OCI-LY1 (cell line): Measurements from ENCODE around the gene ABCB4.

Source experiments
- H2AFZ ChIP-seq: fragments of 200-600 bp; sonication (generic), shearing (Covaris generic); 2 replicates; pipeline ENCODE4 v1.6.0; 2014; ENCODE audit warnings: antibody characterized with exemption, mild to moderate bottlenecking, low read length
- H3F3A ChIP-seq: fragments of 200-600 bp; sonication (generic), shearing (Covaris generic); 2 replicates; pipeline ENCODE4 v1.6.0; 2014; ENCODE audit warnings: mild to moderate bottlenecking, antibody characterized with exemption, low read length, moderate library complexity; ENCODE audit not compliant: insufficient read depth
- H3K27ac ChIP-seq: fragments of 200-600 bp; sonication (generic); 2 replicates; pipeline ENCODE4 v1.5.1; 2014; ENCODE audit warnings: low read length, mixed run types, mild to moderate bottlenecking, low read depth; ENCODE audit not compliant: poor library complexity, severe bottlenecking
- H3K27me3 ChIP-seq: fragments of 200-600 bp; sonication (generic); 2 replicates; pipeline ENCODE4 v1.6.0; 2014; ENCODE audit warnings: antibody characterized with exemption, mild to moderate bottlenecking, low read length, moderate library complexity; ENCODE audit not compliant: insufficient read depth
- H3K36me3 ChIP-seq: fragments of 200-600 bp; sonication (generic); 2 replicates; pipeline ENCODE4 v1.6.1; 2014; ENCODE audit warnings: mild to moderate bottlenecking, antibody characterized with exemption, low read length, moderate library complexity, mixed read lengths; ENCODE audit not compliant: insufficient read depth
- H3K4me1 ChIP-seq: fragments of 200-600 bp; sonication (generic); 2 replicates; pipeline ENCODE4 v1.5.1; 2014; ENCODE audit warnings: mild to moderate bottlenecking, low read length, moderate library complexity; ENCODE audit not compliant: insufficient read depth, severe bottlenecking
- H3K4me2 ChIP-seq: fragments of 200-600 bp; sonication (generic), shearing (Covaris generic); 2 replicates; pipeline ENCODE4 v1.6.1; 2014; ENCODE audit warnings: low read length
- H3K4me3 ChIP-seq: fragments of 200-600 bp; sonication (generic); 2 replicates; pipeline ENCODE4 v1.5.1; 2014; ENCODE audit warnings: low read length, low read depth, mild to moderate bottlenecking, mixed read lengths; ENCODE audit not compliant: poor library complexity, severe bottlenecking
- H3K79me2 ChIP-seq: fragments of 200-600 bp; shearing (Covaris generic); 2 replicates; pipeline ENCODE4 v1.6.1; 2016; ENCODE audit warnings: mixed run types, low read length, mixed read lengths; ENCODE audit not compliant: insufficient read depth
- H3K9ac ChIP-seq: fragments of 200-600 bp; sonication (generic), shearing (Covaris generic); 2 replicates; pipeline ENCODE4 v1.6.1; 2014; ENCODE audit warnings: mild to moderate bottlenecking, low read length, mixed read lengths
- H3K9me2 ChIP-seq: fragments of 200-600 bp; sonication (generic), shearing (Covaris generic); 2 replicates; pipeline ENCODE4 v1.6.1; 2014; ENCODE audit warnings: low read depth, mild to moderate bottlenecking, low read length, mixed read lengths
- H3K9me3 ChIP-seq: fragments of 200-600 bp; shearing (Covaris generic); 2 replicates; pipeline ENCODE4 v1.6.1; 2014; ENCODE audit warnings: low read length, mixed read lengths
- H4K20me1 ChIP-seq: fragments of 200-600 bp; sonication (generic), shearing (Covaris generic); 2 replicates; pipeline ENCODE4 v1.6.0; 2016; ENCODE audit warnings: mild to moderate bottlenecking, low read length; ENCODE audit not compliant: insufficient read depth
- CTCF ChIP-seq: fragments of 200-600 bp; sonication (generic), shearing (Covaris generic); IDR thresholded peaks from 2 replicates; pipeline ENCODE4 v1.5.1; 2017; ENCODE audit warnings: mild to moderate bottlenecking, antibody characterized with exemption, low read length, moderate library complexity, mixed read lengths
- EZH2 ChIP-seq: fragments of 200-600 bp; sonication (generic), shearing (Covaris generic); IDR thresholded peaks from 2 replicates; pipeline ENCODE4 v1.8.0; 2017; ENCODE audit warnings: borderline replicate concordance, mixed run types, mild to moderate bottlenecking, antibody characterized with exemption, low read length, moderate library complexity, mixed read lengths

Gene ABCB4

GRCh38 chr7:87398446-87398845, 77.0 kb downstream of the ABCB4 start:
- no peak for TF ChIP-seq CTCF
- no peak for TF ChIP-seq EZH2
- Histone ChIP-seq H4K20me1 (no peaks in the 10 kb centered on the region), H3K27ac (no peak overlapping the region), H3K36me3 (peaks cover 60% of the 10 kb centered on the region), H3K27me3 (no peaks in the 10 kb centered on the region), H3F3A (no peaks in the 10 kb centered on the region), H3K9me2 (no peaks in the 10 kb centered on the region), H2AFZ (no peak overlapping the region), H3K4me2 (no peak overlapping the region), H3K79me2 (no peaks in the 10 kb centered on the region), H3K9me3 (no peaks in the 10 kb centered on the region), H3K4me3 (no peak overlapping the region), H3K9ac (no peak overlapping the region), H3K4me1 (no peaks in the 10 kb centered on the region)

- Histone ChIP-seq H2AFZ (no peak overlapping the region), H3K27ac (no peak overlapping the region), H3K4me3 (no peak overlapping the region), H3K79me2 (no peaks in the 10 kb centered on the region), H3K9ac (no peak overlapping the region), H3K27me3 (no peaks in the 10 kb centered on the region), H3K9me3 (no peaks in the 10 kb centered on the region), H3F3A (no peaks in the 10 kb centered on the region), H3K9me2 (no peaks in the 10 kb centered on the region), H3K36me3 (peaks cover 59% of the 10 kb centered on the region), H3K4me2 (no peak overlapping the region), H4K20me1 (no peaks in the 10 kb centered on the region), H3K4me1 (no peaks in the 10 kb centered on the region)
- no peak for TF ChIP-seq CTCF
Observed at GRCh38 chr7:87395442-87396020, 79.9 kb downstream of the ABCB4 start.

DNA sequence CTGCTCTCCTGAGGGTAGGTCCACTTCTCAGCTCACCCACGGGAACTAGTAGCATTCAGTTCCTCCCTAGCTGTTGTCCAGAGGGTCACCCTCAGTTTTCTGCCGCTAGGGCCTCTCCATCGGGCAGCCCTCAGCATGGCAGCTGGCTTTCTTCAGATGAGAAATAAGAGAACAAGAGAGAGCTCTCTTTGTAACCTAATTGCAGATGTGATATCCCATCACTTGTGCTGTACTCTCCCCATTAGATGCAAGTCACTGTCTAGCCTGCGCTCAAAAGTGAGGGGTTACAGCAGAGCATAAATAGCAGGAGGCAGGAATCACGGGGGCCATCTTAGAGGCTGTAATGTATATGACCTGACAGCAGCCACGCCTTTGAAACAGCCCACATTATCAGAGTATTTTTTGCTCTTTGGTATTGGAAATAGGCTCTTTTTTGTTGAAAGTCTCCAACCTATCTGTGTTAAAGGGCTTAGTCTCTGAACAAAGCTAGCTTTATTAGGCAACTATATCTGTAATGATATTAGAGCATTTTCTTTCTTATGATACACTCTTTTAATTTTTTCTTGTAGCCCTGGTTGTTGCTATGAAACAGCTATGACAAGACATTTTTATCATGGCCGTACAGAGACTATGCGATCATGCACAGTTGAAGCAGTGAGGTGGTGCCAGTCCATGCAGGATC, 84.3 kb downstream of the ABCB4 start:
- H4K20me1 ChIP-seq, result no peaks in the 10 kb centered on the region
- no peak overlapping the region for H3K4me2 ChIP-seq
- no peaks in the 10 kb centered on the region for H3K9me3 ChIP-seq
- no peaks in the 10 kb centered on the region for H3F3A ChIP-seq
- no peaks in the 10 kb centered on the region for H3K4me1 ChIP-seq
- H3K27ac ChIP-seq, result no peak overlapping the region
- H3K36me3 ChIP-seq, result peaks cover 48% of the 10 kb centered on the region
- H3K9me2 ChIP-seq, result no peaks in the 10 kb centered on the region
- H3K4me3 ChIP-seq, result no peak overlapping the region
- no peaks in the 10 kb centered on the region for H3K79me2 ChIP-seq
- H3K27me3 ChIP-seq, result no peaks in the 10 kb centered on the region
- H2AFZ ChIP-seq, result no peak overlapping the region
- TF ChIP-seq CTCF, result no peak
- TF ChIP-seq EZH2, result no peak
- H3K9ac ChIP-seq, result no peak overlapping the region
